Measurements from ENCODE around the gene NLGN1. TPM values are rescaled to one million over a fixed set of nuclear protein-coding genes. Genes with fewer than 3 reads are reported as not detected.

NLGN1 gene
- total RNA-seq, 1 donor from 2014 or later = 34.8 TPM

DNA sequence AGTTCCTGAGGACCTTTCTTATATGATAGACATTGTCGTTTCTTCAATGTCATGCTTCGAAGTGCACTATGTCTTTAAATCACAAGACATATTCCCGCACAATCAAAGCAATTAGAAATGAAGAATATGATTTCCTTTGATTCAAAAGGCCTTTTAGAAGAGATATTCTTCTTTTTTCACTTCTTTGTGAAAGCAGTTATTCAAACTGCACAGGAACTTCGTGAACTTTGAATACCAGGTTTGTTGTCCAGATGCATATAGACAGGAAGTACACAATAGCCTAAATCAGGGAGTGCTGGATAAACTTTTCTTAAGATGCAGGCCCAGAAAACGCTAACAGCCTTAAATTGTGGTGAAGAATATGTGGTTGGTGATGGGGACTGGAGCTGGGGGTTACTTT is 870.5 kb downstream of the NLGN1 start:
- Histone ChIP-seq H2AFZ (replicated peaks) (no peak overlapping the region), H3K27me3 (no peaks in the 10 kb centered on the region), H3K4me1 (no peaks in the 10 kb centered on the region), H3K79me2 (ENCODE audit: low read depth) (no peaks in the 10 kb centered on the region), H3K4me2 (no peak overlapping the region), H3F3A (ENCODE audit: low read depth) (no peaks in the 10 kb centered on the region), H3K4me3 (no peak overlapping the region), H4K20me1 (ENCODE audit: low read depth) (no peaks in the 10 kb centered on the region), H3K27ac (no peak overlapping the region), H3K36me3 (no peaks in the 10 kb centered on the region), H3K9me3 (ENCODE audit: low read depth) (no peaks in the 10 kb centered on the region), H3K9ac (no peak overlapping the region)
- Mint-ChIP-seq H3K27me3 (ENCODE audit: insufficient read depth, low read depth) (no peaks in the 10 kb centered on the region), H3K4me3 (no peak overlapping the region), H3K4me1 (no peaks in the 10 kb centered on the region), H3K36me3 (no peaks in the 10 kb centered on the region), H3K27ac (no peak overlapping the region), H3K9me3 (no peaks in the 10 kb centered on the region)
- TF ChIP-seq, protein P1, sequence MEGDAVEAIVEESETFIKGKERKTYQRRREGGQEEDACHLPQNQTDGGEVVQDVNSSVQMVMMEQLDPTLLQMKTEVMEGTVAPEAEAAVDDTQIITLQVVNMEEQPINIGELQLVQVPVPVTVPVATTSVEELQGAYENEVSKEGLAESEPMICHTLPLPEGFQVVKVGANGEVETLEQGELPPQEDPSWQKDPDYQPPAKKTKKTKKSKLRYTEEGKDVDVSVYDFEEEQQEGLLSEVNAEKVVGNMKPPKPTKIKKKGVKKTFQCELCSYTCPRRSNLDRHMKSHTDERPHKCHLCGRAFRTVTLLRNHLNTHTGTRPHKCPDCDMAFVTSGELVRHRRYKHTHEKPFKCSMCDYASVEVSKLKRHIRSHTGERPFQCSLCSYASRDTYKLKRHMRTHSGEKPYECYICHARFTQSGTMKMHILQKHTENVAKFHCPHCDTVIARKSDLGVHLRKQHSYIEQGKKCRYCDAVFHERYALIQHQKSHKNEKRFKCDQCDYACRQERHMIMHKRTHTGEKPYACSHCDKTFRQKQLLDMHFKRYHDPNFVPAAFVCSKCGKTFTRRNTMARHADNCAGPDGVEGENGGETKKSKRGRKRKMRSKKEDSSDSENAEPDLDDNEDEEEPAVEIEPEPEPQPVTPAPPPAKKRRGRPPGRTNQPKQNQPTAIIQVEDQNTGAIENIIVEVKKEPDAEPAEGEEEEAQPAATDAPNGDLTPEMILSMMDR (IDR thresholded peaks at IDR 0.05) = no peak
- no peak for TF ChIP-seq EZH2 (IDR thresholded peaks at IDR 0.05)
- TF ChIP-seq EZH2phosphoT487 (IDR thresholded peaks at IDR 0.05) = no peak
- no peak for DNase-seq (ENCODE audit: low spot score)

- Histone ChIP-seq H3K4me2 (no peak overlapping the region), H3K27me3 (no peaks in the 10 kb centered on the region), H4K20me1 (ENCODE audit: low read depth) (no peaks in the 10 kb centered on the region), H3K4me1 (no peaks in the 10 kb centered on the region), H3K9me3 (ENCODE audit: low read depth) (no peaks in the 10 kb centered on the region), H3K4me3 (no peak overlapping the region), H2AFZ (replicated peaks) (no peak overlapping the region), H3K79me2 (ENCODE audit: low read depth) (no peaks in the 10 kb centered on the region), H3K36me3 (no peaks in the 10 kb centered on the region), H3K27ac (no peak overlapping the region), H3K9ac (no peak overlapping the region), H3F3A (ENCODE audit: low read depth) (no peaks in the 10 kb centered on the region)
- Mint-ChIP-seq H3K27me3 (ENCODE audit: insufficient read depth, low read depth) (no peaks in the 10 kb centered on the region), H3K36me3 (no peaks in the 10 kb centered on the region), H3K27ac (no peak overlapping the region), H3K4me3 (no peak overlapping the region), H3K9me3 (no peaks in the 10 kb centered on the region), H3K4me1 (no peaks in the 10 kb centered on the region)
- TF ChIP-seq, protein P1 (IDR thresholded peaks at IDR 0.05) = no peak
- TF ChIP-seq EZH2 (IDR thresholded peaks at IDR 0.05) = no peak
- no peak for TF ChIP-seq EZH2phosphoT487 (IDR thresholded peaks at IDR 0.05)
- no peak for DNase-seq (ENCODE audit: low spot score)
These were observed 871.0 kb downstream of the NLGN1 start for GRCh38 chr3:174268586-174268985.

DNA sequence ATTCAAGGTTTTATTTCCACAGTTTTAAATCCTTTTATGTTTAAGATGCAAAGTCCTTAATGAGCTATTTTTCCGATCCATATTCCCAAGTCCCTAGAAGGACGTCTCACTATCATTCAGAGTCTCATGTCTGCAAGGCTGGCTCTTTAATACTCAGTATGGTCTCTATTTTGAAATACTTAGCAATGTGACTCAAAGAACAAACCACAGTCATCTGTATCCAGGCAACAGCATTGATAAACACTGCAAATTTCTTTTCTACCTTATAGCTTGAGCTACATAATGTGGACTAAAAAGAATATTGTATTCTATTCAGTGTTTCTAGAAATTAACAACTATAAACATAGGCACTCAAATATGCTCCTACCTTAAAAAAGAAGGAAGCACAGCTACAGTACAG is 873.3 kb downstream of the NLGN1 start:
- H3K4me2 ChIP-seq = no peak overlapping the region
- H3K4me3 ChIP-seq = no peak overlapping the region
- no peak overlapping the region for H3K9ac ChIP-seq
- no peaks in the 10 kb centered on the region for H4K20me1 ChIP-seq (ENCODE audit: low read depth)
- no peak for TF ChIP-seq EZH2phosphoT487 (IDR thresholded peaks at IDR 0.05)
- TF ChIP-seq, protein P1 (IDR thresholded peaks at IDR 0.05) = no peak
- TF ChIP-seq EZH2 (IDR thresholded peaks at IDR 0.05) = no peak
- H3K9me3 ChIP-seq (ENCODE audit: low read depth) = no peaks in the 10 kb centered on the region
- no peaks in the 10 kb centered on the region for H3K27me3 ChIP-seq
- no peaks in the 10 kb centered on the region for H3F3A ChIP-seq (ENCODE audit: low read depth)
- no peaks in the 10 kb centered on the region for H3K27me3 Mint-ChIP-seq (ENCODE audit: insufficient read depth, low read depth)
- no peaks in the 10 kb centered on the region for H3K4me1 Mint-ChIP-seq
- H3K4me3 Mint-ChIP-seq = no peak overlapping the region
- no peak overlapping the region for H2AFZ ChIP-seq (replicated peaks)
- H3K36me3 Mint-ChIP-seq = no peaks in the 10 kb centered on the region
- no peak for DNase-seq (ENCODE audit: low spot score)
- H3K4me1 ChIP-seq = no peaks in the 10 kb centered on the region
- H3K27ac Mint-ChIP-seq = no peak overlapping the region
- H3K36me3 ChIP-seq = no peaks in the 10 kb centered on the region
- H3K27ac ChIP-seq = no peak overlapping the region
- no peaks in the 10 kb centered on the region for H3K9me3 Mint-ChIP-seq
- no peaks in the 10 kb centered on the region for H3K79me2 ChIP-seq (ENCODE audit: low read depth)
